Measurements from ENCODE around the gene CTSL.

The CTSL gene

GRCh38 chr9:87718852-87719612 lies 6.9 kb upstream of the CTSL start:
- TF ChIP-seq CTCF (conservative IDR thresholded peaks at IDR 0.05; ENCODE audit: low read depth, low read length): no peak
- H3K4me3 ChIP-seq (ENCODE audit: low read depth, low read length): no peak overlapping the region
- no peak for DNase-seq (ENCODE audit: low read depth)

GRCh38 chr9:87720173-87720572 lies 5.7 kb upstream of the CTSL start:
- H3K4me3 ChIP-seq (ENCODE audit: low read depth, low read length): no peak overlapping the region
- DNase-seq (ENCODE audit: low read depth): no peak
- TF ChIP-seq CTCF (conservative IDR thresholded peaks at IDR 0.05; ENCODE audit: low read depth, low read length): no peak

- H3K4me3 ChIP-seq (ENCODE audit: low read depth, low read length): no peak overlapping the region
Observed at GRCh38 chr9:87722393-87723088, 3.4 kb upstream of the CTSL start.

GRCh38 chr9:87725356-87725899 lies 491 bp upstream of the CTSL start:
- peak; percentile 61 for DNase-seq (ENCODE audit: low read depth)
- no peak for TF ChIP-seq CTCF (conservative IDR thresholded peaks at IDR 0.05; ENCODE audit: low read depth, low read length)
- peak overlapping the region; percentile 94 for H3K4me3 ChIP-seq (ENCODE audit: low read depth, low read length)

More at GRCh38 chr9:87722393-87723088, 3.4 kb upstream of the CTSL start:
- DNase-seq (ENCODE audit: low read depth): no peak
- TF ChIP-seq CTCF (conservative IDR thresholded peaks at IDR 0.05; ENCODE audit: low read depth, low read length): no peak

- DNase-seq (ENCODE audit: low read depth): no peak
- H3K4me3 ChIP-seq (ENCODE audit: low read depth, low read length): no peak overlapping the region
- no peak for TF ChIP-seq CTCF (conservative IDR thresholded peaks at IDR 0.05; ENCODE audit: low read depth, low read length)
Observed at GRCh38 chr9:87729246-87729645, 3.3 kb downstream of the CTSL start.

GRCh38 chr9:87731321-87731720 lies 5.4 kb downstream of the CTSL start:
- no peak overlapping the region for H3K4me3 ChIP-seq (ENCODE audit: low read depth, low read length)
- TF ChIP-seq CTCF (conservative IDR thresholded peaks at IDR 0.05; ENCODE audit: low read depth, low read length): no peak
- no peak for DNase-seq (ENCODE audit: low read depth)

All from choroid plexus epithelial cell (primary cell).